ENCODE results near the gene KIAA1671. TPM values are rescaled to one million over a fixed set of nuclear protein-coding genes. Genes with fewer than 3 reads are reported as not detected.
A peak's percentile ranks its signal among the peaks of the same experiment; 100 is the strongest.

The KIAA1671 gene
- total and polyA plus RNA-seq, 9 of the 15 experiments (the other 6 are each of a cell fraction or from before 2014, with no cell fraction given), result under 0.01 to 0.11 (median 0.02) TPM; not detected in 5

DNA sequence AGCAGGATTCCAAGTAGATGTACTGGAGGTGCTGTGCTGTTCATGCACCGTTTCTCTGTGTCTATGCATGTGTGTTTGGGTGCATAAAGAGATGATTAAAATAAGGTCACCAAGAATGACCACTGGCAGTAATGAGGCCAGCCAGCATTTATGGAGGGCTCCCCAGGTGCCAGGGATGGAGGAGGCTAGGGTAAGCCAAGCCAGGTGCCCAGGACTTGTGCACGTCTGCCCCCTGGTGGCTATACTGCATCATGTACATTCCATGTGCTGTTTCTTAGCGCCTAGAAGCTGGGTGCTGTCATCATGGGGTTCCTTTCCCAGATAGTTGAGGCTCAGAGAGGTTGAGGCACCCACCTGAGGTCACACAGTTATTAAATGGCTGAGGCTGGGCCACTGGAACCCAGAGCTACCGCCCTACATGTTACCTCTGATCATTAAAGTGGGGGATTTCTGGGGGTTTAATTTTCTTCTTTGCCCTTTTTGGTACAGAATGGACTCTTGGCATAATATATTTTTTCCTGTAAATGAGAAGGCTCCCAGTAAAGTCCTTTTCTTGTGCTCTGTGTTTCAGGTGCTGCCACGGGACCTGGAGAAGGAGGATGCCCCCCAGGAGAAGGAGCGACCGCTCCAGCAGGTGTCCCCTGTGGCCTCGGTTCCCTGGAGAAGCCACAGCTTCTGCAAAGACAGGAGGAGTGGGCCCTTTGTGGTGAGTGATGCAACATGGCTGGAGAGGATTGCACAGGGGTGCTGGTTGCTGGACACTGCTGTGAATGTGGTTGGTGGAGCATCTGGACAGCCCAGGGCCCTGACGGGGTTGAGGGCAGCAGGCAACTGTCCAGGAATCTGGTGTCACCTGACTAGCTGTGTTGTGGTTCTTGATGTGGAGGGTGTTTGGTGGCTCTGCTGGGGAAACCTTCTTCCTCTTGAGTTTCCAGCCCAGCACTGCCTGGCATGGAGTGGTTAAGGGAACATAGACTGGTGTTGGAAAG is 96.4 kb downstream of the KIAA1671 start:
- no peaks in the 10 kb centered on the region for H3K9me1 ChIP-seq (ENCODE audit: control insufficient read depth, insufficient read depth, low read length)
- H3K27me3 ChIP-seq (ENCODE audit: control insufficient read depth in 2 of 2, insufficient read depth in 2 of 2, low read length in 2 of 2), result no peaks in the 10 kb centered on the region; a peak in 2 of 5 replicates
- no peak overlapping the region for H2AFZ ChIP-seq (ENCODE audit: low read depth, low read length)
- ATAC-seq, result peak; percentile 84
- H3K9me3 ChIP-seq (replicated peaks; ENCODE audit: control insufficient read depth, insufficient read depth, low read depth, low read length), result peaks cover 1% of the 10 kb centered on the region; the same call in 1 of the 2 replicates
- H3K79me2 ChIP-seq (ENCODE audit: control insufficient read depth, insufficient read depth, low read length), result no peaks in the 10 kb centered on the region
- ChIA-PET CTCF (ENCODE audit: low intra/inter-chr PET ratio) (interaction anchor here (2.4 kb wide), 1 partner anchor 97 kb away, joined by 12 read pairs; the partner anchor contains the start of gene KIAA1671), POLR2A (interaction anchor here (0.6 to 0.8 kb wide), 2 partner anchors 9 to 206 kb away, joined by 3 read pairs; no protein-coding TSS in a partner anchor)
- no TSS peak for BruUV-seq (replicated peaks)
- peak; percentile 60 to 68 (median 64) for DNase-seq (ENCODE audit: extremely low read depth in 1 of 4, low spot score in 3 of 4)
- FAIRE-seq, result peak; percentile 82
- WGBS (ENCODE audit: insufficient coverage, low coverage, missing lambda C conversion rate), result 2% methylated on average over 8 of the region's 9 CpGs
- no peak overlapping the region for H3K27ac ChIP-seq (ENCODE audit: extremely low read depth, low read depth, low read length)
- intact Hi-C loops (cut with micrococcal nuclease) (loop anchor here (2.0 to 5.0 kb wide), 2 partner anchors 97 to 280 kb away; partner anchors contain the start of gene KIAA1671), in situ Hi-C loops (cut with MboI) (loop anchor here (10.0 to 25.0 kb wide), 2 partner anchors 274 to 387 kb away; partner anchors contain the start of gene PIWIL3)
- H3K36me3 ChIP-seq (ENCODE audit: control insufficient read depth, insufficient read depth, low read length), result no peaks in the 10 kb centered on the region
- no peaks in the 10 kb centered on the region for H4K20me1 ChIP-seq (replicated peaks; ENCODE audit: control insufficient read depth, insufficient read depth, low read length)
- no peak overlapping the region for H3K4me2 ChIP-seq (ENCODE audit: insufficient read depth, low read length)
- no peak overlapping the region for H3K9ac ChIP-seq (ENCODE audit: insufficient read depth in 1 of 2, low read depth in 2 of 2, low read length in 2 of 2)
- no peak overlapping the region for H3K4me3 ChIP-seq
- no peaks in the 10 kb centered on the region for H3K4me1 ChIP-seq (replicated peaks in 1 of 2; ENCODE audit: control insufficient read depth in 2 of 2, insufficient read depth in 2 of 2, low read length in 2 of 2)
- TF ChIP-seq CBFA2T2 (conservative IDR thresholded peaks at IDR 0.05) (no peak), ZNF41 (CRISPR knock-in tag; conservative IDR thresholded peaks at IDR 0.05) (no peak), CEBPG (CRISPR knock-in tag; IDR thresholded peaks at IDR 0.05) (no peak), CEBPG (tag; conservative IDR thresholded peaks at IDR 0.05 in 1 of 2, IDR thresholded peaks at IDR 0.05 in 1 of 2) (no peak), XRCC5 (IDR thresholded peaks at IDR 0.05; ENCODE audit: low read depth, low read length) (no peak), CBX5 (IDR thresholded peaks at IDR 0.05; ENCODE audit: borderline replicate concordance, low read depth) (no peak), FOXJ3 (CRISPR knock-in tag; IDR thresholded peaks at IDR 0.05) (no peak), RBM25 (IDR thresholded peaks at IDR 0.05; ENCODE audit: low read depth, low read length, severe bottlenecking) (peak; percentile 23), TFAM (CRISPR knock-in tag; conservative IDR thresholded peaks at IDR 0.05) (no peak), RAD21 (CRISPR knock-in tag; conservative IDR thresholded peaks at IDR 0.05 in 1 of 2, IDR thresholded peaks at IDR 0.05 in 1 of 2) (peak; percentile 38 to 76), STAG1 (CRISPR knock-in tag; IDR thresholded peaks at IDR 0.05; ENCODE audit: borderline replicate concordance) (peak; percentile 28; the same call in 1 of the 2 replicates), SMC3 (conservative IDR thresholded peaks at IDR 0.05; ENCODE audit: insufficient read depth, low read depth, low read length) (peak; percentile 73)
- TF ChIP-seq, protein P1, sequence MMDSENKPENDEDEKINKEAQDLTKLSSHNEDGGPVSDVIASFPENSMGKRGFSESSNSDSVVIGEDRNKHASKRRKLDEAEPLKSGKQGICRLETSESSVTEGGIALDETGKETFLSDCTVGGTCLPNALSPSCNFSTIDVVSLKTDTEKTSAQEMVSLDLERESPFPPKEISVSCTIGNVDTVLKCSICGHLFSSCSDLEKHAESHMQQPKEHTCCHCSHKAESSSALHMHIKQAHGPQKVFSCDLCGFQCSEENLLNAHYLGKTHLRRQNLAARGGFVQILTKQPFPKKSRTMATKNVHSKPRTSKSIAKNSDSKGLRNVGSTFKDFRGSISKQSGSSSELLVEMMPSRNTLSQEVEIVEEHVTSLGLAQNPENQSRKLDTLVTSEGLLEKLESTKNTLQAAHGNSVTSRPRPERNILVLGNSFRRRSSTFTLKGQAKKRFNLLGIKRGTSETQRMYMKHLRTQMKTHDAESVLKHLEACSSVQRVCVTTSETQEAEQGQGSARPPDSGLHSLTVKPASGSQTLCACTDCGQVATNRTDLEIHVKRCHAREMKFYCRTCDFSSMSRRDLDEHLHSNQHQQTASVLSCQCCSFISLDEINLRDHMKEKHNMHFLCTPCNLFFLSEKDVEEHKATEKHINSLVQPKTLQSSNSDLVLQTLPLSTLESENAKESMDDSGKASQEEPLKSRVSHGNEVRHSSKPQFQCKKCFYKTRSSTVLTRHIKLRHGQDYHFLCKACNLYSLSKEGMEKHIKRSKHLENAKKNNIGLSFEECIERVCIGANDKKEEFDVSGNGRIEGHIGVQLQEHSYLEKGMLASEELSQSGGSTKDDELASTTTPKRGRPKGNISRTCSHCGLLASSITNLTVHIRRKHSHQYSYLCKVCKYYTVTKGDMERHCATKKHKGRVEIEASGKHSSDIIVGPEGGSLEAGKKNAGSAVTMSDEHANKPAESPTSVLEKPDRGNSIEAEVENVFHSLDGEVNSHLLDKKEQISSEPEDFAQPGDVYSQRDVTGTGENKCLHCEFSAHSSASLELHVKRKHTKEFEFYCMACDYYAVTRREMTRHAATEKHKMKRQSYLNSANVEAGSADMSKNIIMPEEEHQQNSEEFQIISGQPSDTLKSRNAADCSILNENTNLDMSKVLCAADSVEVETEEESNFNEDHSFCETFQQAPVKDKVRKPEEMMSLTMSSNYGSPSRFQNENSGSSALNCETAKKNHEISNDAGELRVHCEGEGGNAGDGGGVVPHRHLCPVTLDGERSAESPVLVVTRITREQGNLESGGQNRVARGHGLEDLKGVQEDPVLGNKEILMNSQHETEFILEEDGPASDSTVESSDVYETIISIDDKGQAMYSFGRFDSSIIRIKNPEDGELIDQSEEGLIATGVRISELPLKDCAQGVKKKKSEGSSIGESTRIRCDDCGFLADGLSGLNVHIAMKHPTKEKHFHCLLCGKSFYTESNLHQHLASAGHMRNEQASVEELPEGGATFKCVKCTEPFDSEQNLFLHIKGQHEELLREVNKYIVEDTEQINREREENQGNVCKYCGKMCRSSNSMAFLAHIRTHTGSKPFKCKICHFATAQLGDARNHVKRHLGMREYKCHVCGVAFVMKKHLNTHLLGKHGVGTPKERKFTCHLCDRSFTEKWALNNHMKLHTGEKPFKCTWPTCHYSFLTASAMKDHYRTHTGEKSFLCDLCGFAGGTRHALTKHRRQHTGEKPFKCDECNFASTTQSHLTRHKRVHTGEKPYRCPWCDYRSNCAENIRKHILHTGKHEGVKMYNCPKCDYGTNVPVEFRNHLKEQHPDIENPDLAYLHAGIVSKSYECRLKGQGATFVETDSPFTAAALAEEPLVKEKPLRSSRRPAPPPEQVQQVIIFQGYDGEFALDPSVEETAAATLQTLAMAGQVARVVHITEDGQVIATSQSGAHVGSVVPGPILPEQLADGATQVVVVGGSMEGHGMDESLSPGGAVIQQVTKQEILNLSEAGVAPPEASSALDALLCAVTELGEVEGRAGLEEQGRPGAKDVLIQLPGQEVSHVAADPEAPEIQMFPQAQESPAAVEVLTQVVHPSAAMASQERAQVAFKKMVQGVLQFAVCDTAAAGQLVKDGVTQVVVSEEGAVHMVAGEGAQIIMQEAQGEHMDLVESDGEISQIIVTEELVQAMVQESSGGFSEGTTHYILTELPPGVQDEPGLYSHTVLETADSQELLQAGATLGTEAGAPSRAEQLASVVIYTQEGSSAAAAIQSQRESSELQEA (IDR thresholded peaks at IDR 0.05; ENCODE audit: low read depth), result no peak
